Smooth muscle cell (in vitro differentiated cells): ENCODE results near the gene URM1. TPM values are rescaled to one million over a fixed set of nuclear protein-coding genes. Genes with fewer than 3 reads are reported as not detected.

Experiments
- DNase-seq: peaks from one replicate; lab custom pipeline; 2025; ENCODE audit not compliant: unreplicated experiment; lab: John Stamatoyannopoulos, UW
- H2AFZ ChIP-seq: fragments of 200-600 bp; sonication (generic); 2 replicates; pipeline ENCODE4 v1.6.0; 2016; ENCODE audit warnings: antibody characterized with exemption, low read depth, mild to moderate bottlenecking
- H3F3A ChIP-seq: fragments of 200-600 bp; sonication (generic); 2 replicates; pipeline ENCODE4 v1.6.0; 2017; ENCODE audit warnings: antibody characterized with exemption, low read depth
- H3K27ac ChIP-seq: fragments of 200-600 bp; sonication (generic); 2 replicates; pipeline ENCODE4 v1.5.1; 2016; ENCODE audit warnings: low read depth, mild to moderate bottlenecking
- H3K27me3 ChIP-seq: fragments of 200-600 bp; sonication (generic); 2 replicates; pipeline ENCODE4 v1.6.1; 2016; ENCODE audit warnings: low read depth, mild to moderate bottlenecking
- H3K36me3 ChIP-seq: fragments of 200-600 bp; sonication (generic); 2 replicates; pipeline ENCODE4 v1.5.1; 2016; ENCODE audit warnings: low read depth
- H3K4me1 ChIP-seq: fragments of 200-600 bp; sonication (generic); 2 replicates; pipeline ENCODE4 v1.5.1; 2016; ENCODE audit warnings: low read depth
- H3K4me2 ChIP-seq: fragments of 200-600 bp; sonication (generic); 2 replicates; pipeline ENCODE4 v1.6.0; 2016; ENCODE audit warnings: mild to moderate bottlenecking
- H3K4me3 ChIP-seq: fragments of 200-600 bp; sonication (generic); 2 replicates; pipeline ENCODE4 v1.5.1; 2016; ENCODE audit warnings: mild to moderate bottlenecking
- H3K79me2 ChIP-seq: fragments of 200-600 bp; sonication (generic); 2 replicates; pipeline ENCODE4 v1.6.0; 2016; ENCODE audit warnings: low read depth, mild to moderate bottlenecking
- H3K9ac ChIP-seq: fragments of 200-600 bp; sonication (generic); 2 replicates; pipeline ENCODE4 v1.6.0; 2016; ENCODE audit warnings: low read depth
- H3K9me3 ChIP-seq: fragments of 200-600 bp; sonication (generic); replicated peaks from 2 replicates; pipeline ENCODE4 v1.5.1; 2016; ENCODE audit warnings: low read depth
- H4K20me1 ChIP-seq: fragments of 200-600 bp; sonication (generic); 2 replicates; pipeline ENCODE4 v1.6.0; 2016; ENCODE audit warnings: low read depth
- WGBS: methylation state at CpG from one replicate; pipeline ENCODE4 v1.1.7; 2016; ENCODE audit warnings: low lambda C conversion rate; 5-methylcytosine and 5-hydroxymethylcytosine counted together
- polyA plus RNA-seq: library from polyadenylated mRNA; unstranded; fragments of >200 nt; fragmentation: Nextera tagmentation; extraction: Ambion mirVana; gene quantifications from 2 replicates; pipeline ENCODE4 v1.2.1, GENCODE V29; 2016
- total RNA-seq: library from RNA; depleted of rRNA; stranded (reverse); fragments of >200 nt; gene quantifications from 2 replicates; pipeline ENCODE4 v1.2.3, GENCODE V29; 2014
- TF ChIP-seq, protein P1 (sequence below): fragments of 200-600 bp; sonication (generic); IDR thresholded peaks from 2 replicates; pipeline ENCODE4 v1.5.1; 2017; ENCODE audit warnings: borderline replicate concordance, mild to moderate bottlenecking, antibody characterized with exemption; ENCODE audit not compliant: insufficient read depth, poor library complexity, severe bottlenecking

The URM1 gene
- total and polyA plus RNA-seq, 2 experiments from 2014 or later = 27.3 to 48.7 TPM

GRCh38 chr9:128424268-128424780 is 53.1 kb downstream of the URM1 start:
- H3K27ac ChIP-seq = no peak overlapping the region
- no peaks in the 10 kb centered on the region for H4K20me1 ChIP-seq
- no peak for DNase-seq
- H3K36me3 ChIP-seq = no peaks in the 10 kb centered on the region
- H3K27me3 ChIP-seq = no peaks in the 10 kb centered on the region
- H3K4me2 ChIP-seq = no peak overlapping the region
- TF ChIP-seq, protein P1, sequence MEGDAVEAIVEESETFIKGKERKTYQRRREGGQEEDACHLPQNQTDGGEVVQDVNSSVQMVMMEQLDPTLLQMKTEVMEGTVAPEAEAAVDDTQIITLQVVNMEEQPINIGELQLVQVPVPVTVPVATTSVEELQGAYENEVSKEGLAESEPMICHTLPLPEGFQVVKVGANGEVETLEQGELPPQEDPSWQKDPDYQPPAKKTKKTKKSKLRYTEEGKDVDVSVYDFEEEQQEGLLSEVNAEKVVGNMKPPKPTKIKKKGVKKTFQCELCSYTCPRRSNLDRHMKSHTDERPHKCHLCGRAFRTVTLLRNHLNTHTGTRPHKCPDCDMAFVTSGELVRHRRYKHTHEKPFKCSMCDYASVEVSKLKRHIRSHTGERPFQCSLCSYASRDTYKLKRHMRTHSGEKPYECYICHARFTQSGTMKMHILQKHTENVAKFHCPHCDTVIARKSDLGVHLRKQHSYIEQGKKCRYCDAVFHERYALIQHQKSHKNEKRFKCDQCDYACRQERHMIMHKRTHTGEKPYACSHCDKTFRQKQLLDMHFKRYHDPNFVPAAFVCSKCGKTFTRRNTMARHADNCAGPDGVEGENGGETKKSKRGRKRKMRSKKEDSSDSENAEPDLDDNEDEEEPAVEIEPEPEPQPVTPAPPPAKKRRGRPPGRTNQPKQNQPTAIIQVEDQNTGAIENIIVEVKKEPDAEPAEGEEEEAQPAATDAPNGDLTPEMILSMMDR = no peak
- no peaks in the 10 kb centered on the region for H3F3A ChIP-seq
- H3K9ac ChIP-seq = no peak overlapping the region
- no peaks in the 10 kb centered on the region for H3K4me1 ChIP-seq
- H3K9me3 ChIP-seq = no peaks in the 10 kb centered on the region
- 95% methylated on average over 15 of the region's 15 CpGs for WGBS
- H2AFZ ChIP-seq = no peak overlapping the region
- H3K79me2 ChIP-seq = peaks cover 5% of the 10 kb centered on the region
- no peak overlapping the region for H3K4me3 ChIP-seq

- no peaks in the 10 kb centered on the region for H3K4me1 ChIP-seq
- no peaks in the 10 kb centered on the region for H3K27me3 ChIP-seq
- H3K36me3 ChIP-seq = no peaks in the 10 kb centered on the region
- H3K4me3 ChIP-seq = no peak overlapping the region
- no peak for DNase-seq
- H3K9ac ChIP-seq = no peak overlapping the region
- no peaks in the 10 kb centered on the region for H3K9me3 ChIP-seq
- no peaks in the 10 kb centered on the region for H3F3A ChIP-seq
- H3K79me2 ChIP-seq = no peaks in the 10 kb centered on the region
- 60% methylated on average over 21 of the region's 22 CpGs for WGBS
- TF ChIP-seq, protein P1 = no peak
- peak overlapping the region; percentile 61 for H3K27ac ChIP-seq
- H2AFZ ChIP-seq = no peak overlapping the region
- H3K4me2 ChIP-seq = no peak overlapping the region
- H4K20me1 ChIP-seq = no peaks in the 10 kb centered on the region
Measured at GRCh38 chr9:128428644-128429512, 57.7 kb downstream of the URM1 start.

- DNase-seq = no peak
- H3K27ac ChIP-seq = peak overlapping the region; percentile 61
- no peaks in the 10 kb centered on the region for H3F3A ChIP-seq
- no peaks in the 10 kb centered on the region for H3K9me3 ChIP-seq
- H3K4me2 ChIP-seq = no peak overlapping the region
- 96% methylated on average over 13 of the region's 13 CpGs for WGBS
- no peaks in the 10 kb centered on the region for H3K79me2 ChIP-seq
- TF ChIP-seq, protein P1 = no peak
- H3K4me1 ChIP-seq = no peaks in the 10 kb centered on the region
- H3K36me3 ChIP-seq = no peaks in the 10 kb centered on the region
- H2AFZ ChIP-seq = no peak overlapping the region
- no peaks in the 10 kb centered on the region for H3K27me3 ChIP-seq
- no peaks in the 10 kb centered on the region for H4K20me1 ChIP-seq
- no peak overlapping the region for H3K4me3 ChIP-seq
- H3K9ac ChIP-seq = no peak overlapping the region
Measured at GRCh38 chr9:128429513-128430086, 58.4 kb downstream of the URM1 start.
